DMS 273 treated with DMSO at 0.1 percent for 48 hours (cell line): ENCODE results near the gene ADGRL3.

Source experiments
- DNase-seq: peaks from one replicate; lab custom pipeline; 2025; lab: John Stamatoyannopoulos, UW

Gene ADGRL3

DNA sequence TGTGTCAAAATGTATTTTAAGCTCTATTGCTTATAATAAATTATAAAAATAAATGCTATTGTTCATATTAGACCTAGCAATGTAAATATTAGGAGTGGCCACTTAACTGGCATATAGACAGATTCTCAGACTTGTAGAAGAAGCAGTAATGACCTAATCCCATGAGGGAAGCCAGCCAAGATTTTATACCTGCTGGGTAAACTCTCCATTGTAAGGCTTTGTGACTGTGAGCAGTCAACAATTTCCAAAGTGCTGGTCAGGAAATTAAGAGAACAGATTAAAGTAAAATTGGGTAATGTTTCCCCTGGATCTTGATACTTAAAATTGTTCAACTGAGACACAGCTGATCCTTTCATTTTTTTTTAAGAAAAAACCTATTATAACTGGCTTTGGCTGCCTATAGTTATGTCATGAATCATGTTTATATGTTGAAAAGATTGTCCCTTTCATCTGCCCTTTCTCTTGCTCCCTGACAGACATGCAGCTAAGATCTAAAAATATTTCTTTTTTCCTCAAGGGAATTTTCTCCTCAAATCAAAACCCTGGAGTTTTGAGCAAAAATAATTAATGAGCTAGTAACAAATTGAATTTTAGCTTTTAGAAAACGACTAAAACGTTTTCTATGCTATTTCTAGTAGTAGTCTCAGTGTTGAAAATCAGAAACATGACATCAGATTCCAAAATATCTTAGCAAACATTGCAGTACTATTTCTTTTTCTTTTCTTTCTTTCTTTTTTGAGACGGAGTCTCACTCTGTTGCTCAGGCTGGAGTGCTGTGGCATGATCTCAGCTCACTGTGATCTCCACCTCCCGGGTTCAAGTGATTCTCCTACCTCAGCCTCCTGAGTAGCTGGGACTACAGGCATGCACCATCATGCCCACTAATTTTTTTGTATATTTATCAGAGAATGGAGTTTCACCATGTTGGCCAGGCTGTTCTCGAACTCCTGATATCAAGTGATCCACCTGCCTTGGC is 77.9 kb downstream of the ADGRL3 start:
- DNase-seq = no peak

DNA sequence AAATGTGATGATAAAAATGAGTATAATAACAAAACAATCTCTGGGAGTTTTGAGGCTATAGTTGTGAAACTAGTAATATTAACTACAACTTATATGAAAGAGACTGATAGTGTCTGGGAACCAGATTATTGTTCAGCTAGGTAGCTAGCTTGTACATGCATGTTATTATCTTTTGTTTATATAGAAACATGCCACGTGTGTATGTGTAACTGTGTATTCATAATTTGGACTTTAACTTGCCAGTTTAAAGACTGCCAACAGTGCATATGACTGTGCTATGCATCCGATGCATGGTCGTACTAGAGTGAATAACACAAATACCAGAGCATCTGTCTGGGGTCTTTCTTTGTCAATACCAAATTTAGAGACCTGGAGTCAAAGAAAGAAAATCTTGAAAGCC is 92.2 kb downstream of the ADGRL3 start:
- no peak for DNase-seq

DNA sequence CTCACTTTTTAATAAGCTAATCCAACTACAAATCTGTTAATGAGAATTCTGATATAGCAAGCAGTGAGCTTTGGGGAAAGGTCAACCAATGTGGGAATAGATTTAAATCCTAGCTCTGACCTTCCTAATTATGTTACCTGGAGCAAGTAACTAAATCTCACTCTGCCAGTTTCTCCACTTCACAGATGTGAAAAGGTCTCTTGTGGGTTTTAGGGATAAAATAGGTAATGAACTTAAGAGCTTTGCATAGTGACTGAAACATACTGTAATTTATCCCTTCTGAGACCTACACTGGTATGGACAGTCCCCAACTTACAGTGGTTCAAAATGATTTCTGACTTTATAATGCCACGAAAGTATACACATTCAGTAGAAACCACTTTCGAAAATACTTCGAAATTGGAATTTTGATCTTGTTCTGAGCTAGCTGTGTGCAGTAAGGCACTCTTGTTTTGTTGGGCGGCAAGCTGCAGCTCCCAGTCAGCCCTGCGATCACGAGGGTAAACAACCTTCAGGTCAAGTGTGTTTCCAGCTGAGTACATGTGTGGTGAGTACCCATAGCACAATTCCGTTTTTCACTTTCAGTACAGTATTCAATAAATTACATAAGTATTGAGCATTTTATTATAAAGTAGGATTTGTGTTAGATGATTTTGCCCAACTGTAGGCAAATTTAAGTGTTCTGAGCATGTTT is 93.7 kb downstream of the ADGRL3 start:
- no peak for DNase-seq

DNA sequence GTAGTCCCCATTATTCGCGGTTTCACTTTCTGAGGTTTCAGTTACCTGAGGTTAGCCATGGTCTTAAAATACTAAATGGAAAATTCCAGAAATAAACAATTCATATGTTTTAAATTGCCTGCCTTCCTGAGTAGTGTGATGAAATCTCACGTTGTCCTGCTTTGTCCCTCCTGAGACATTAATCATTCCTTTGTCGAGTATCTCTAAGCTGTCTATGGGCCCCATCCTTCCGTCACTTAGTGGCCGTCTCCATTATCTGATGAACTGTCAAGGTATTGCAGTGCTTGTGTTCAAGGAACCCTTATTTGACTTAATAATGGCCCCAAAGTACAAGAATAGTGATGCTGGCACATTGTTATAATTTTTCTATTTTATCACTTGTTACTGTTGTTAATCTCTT is 94.8 kb downstream of the ADGRL3 start:
- no peak for DNase-seq

DNA sequence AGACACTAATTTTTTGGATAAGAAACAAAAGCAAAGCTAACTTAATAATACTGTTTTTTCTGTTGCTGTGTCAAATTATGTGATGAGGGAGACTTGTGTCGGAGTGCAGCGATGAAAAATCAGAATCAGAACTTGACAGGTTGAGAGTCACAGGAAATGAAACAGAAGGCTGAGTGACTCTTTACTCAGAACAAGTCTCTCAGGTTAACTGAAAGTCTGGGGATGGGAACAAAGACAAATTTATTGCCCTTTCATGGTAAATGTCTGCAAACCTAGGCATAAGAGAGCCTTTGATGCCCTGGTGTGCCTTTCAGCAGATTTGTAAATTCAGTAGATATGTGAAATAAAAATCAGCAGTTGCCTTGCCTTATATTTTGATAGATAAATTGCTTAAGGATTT is 96.0 kb downstream of the ADGRL3 start:
- DNase-seq = no peak

DNA sequence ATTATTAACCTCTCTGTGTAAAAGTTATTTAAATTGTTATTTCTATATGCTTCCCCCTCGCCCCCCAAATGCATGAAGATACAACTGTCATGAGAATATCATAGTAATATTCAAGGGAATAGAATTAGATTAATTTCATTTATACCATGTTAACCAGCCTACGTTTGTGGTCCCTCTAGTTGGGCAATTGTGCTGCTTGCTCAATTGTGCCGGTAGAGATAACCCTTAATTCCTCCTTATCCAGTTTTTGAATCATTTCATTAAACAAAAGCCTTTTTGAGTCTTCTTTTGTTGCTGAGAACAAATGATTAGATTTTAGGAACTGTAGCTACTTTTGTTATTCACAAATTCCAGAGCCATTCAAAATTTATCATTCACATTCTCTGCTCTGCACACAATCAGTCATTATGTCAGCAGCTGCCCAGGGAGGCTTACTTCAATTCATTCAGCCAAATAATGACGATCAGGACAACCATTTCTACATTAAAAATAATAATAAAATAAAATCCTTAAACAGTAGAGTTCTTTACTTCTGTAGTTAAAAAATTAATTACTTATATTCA is 98.1 kb downstream of the ADGRL3 start:
- DNase-seq = no peak

DNA sequence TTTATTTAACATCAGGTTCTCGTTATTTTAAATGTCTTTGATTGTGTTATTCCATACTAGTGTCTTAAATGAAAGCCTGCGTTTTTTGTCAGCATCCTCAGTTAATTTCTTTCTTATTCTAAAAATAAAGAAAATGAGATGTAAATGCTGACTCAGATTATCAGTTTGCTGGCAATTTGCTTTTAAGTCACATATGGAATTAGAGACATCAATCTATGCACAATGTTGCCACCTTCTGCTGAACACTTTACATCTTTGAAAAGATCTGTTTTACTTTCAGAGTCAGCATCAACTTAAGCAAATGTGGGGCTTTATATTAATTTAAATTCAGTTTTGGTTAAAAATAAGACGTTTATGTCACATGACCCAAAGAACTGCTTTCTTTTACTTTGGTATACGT is 99.2 kb downstream of the ADGRL3 start:
- no peak for DNase-seq

DNA sequence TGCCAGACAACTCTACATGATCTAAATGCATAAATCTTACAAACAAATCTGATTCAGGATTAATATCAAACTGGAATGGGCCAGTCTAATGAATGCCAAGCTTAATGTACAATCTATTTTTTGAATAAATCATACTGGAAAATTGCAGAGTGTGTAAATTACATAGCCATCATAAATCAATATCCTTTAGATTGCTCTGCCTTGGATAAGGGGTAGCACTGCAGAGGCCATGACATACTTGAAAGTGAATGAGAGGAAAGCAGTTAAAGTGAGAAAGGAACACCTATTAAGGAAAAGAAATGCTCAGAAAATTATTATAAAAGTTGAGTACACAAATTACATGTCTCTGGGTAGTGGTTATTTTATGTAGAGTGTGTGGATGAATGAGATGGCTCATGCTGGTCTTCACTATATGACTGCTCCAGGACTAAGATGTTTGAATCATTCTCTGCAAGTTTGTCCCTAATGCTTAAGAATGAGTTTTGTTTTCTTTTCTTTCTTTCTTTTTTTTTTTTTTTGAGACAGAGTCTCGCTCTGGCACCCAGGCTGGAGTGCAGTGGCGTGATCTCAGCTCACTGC is 100.2 kb downstream of the ADGRL3 start:
- no peak for DNase-seq

DNA sequence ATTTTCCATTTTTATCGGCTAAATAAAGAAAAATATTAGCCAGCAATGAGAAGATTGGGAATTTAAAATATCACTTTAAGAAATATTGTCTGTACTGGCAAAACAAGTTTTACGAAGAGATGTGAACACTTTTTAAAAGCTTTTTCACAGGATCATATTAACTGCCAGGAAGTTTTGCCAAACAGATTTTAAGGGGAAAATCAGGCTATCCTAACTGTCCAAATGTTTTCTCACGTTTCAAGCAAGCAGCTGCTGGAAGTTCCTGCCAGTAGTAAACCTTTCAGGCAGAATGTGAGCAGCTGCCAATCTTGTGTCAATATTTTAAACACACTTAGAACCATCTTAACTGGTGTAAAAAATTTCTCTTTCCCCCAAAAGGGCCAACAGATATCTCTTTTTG is 101.1 kb downstream of the ADGRL3 start:
- DNase-seq = peak; percentile 5

DNA sequence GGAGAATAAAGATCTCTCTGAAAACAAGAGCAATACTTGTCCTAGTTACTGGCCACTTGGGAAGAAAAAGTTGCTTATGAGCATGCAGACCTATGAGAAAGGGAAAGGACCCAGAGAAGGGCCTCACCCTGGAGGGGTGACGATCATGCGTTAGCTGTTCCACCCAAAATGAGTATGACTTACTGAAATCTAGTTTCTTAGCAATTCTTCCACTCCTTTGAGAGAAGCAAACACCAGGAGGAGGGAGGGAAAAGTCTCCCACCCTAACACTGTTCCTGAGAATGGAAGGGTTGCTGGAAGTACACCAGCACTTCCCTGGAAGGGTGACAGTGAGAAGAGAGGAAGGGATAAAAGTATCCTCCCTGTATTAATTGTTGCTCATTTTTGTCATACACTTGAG is 107.9 kb downstream of the ADGRL3 start:
- no peak for DNase-seq

DNA sequence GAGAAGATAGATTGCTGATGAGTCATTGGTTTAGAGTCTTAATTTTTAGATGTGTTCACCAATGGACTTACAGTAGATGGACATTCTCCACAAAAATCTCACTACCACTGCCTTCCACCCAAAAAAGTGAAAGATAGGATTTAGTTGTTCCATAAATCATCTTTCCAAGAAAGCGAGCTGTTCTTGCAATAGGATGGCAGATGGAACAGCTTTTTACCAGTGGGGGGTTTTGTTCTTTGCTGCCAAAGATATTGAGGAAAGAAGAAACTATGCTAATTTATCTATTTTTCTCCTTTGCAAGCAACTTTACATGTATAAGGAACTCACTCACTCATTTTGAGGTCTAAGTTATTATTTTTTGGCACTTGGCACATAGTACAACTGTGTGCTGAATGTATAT is 109.5 kb downstream of the ADGRL3 start:
- no peak for DNase-seq

DNA sequence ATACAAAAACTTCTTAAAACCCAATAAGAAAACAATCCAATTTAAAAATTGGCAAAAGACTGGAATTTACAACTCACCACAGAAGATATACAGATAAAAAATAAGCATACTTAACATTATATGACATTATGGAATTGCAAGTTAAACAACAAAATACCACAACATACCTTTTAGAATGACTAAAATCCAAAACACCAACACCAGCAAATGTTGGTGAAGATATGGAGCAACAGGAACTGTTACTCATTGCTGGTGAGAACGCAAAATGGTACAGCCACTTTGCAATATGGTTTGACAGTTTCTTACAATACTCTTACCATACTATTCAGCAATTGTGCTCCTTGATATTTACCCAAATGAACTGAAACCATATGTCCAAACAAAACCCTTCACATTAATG is 112.4 kb downstream of the ADGRL3 start:
- DNase-seq = no peak

DNA sequence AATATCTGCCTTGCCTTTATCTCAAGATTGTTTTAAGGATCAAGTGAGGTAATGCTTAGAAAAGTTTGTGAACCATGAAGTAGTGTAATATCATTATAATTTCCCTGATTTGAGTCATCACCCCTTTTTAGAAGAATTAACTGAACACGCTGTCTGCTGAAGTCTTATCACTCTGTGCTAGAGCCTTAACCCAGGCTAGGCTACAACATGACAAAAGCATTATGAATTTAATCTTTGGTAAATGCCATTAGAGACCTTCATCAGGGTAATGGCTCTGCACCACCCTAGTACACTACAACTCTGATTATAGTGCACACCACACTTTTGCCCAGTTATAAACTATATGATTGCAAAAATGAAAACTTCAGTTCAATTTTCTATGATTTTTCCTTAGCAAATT is 118.3 kb downstream of the ADGRL3 start:
- no peak for DNase-seq

DNA sequence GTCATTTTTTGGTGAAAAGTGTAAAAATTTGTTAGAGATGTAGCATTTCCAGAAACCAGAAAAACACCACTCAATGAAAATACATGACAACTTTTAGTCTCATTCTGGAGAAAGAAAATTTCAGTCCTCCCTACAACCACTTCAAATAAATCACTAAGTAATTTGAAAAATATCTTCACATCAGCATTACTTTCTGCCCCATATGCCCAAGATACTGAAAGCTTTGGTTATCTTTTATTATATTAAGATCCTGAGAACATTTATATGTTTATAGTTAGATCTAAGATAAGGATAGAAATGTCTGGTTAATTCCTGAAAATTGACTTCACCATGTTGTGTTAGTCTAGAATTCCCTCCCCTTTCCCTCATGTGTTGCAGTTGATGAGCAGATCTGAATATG is 119.0 kb downstream of the ADGRL3 start:
- DNase-seq = no peak

DNA sequence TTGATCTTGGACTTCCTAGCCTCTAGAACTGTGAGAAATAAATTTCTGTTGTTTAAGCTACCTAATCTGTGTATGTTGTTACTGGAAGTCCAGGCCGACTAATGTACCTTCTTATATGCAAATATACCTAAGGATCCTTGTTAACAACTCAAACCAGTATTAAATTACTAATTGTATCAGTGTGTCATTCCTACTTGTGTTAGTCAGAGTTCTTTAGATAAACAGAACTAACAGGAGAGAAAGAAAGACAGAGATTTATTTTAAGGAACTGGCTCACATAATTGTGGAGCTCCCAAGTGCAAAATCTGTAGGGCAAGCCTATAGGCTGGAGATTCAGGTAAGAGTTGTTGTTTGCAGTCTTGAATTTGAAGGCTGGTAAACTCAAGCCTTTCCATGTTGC is 120.0 kb downstream of the ADGRL3 start:
- DNase-seq = no peak

DNA sequence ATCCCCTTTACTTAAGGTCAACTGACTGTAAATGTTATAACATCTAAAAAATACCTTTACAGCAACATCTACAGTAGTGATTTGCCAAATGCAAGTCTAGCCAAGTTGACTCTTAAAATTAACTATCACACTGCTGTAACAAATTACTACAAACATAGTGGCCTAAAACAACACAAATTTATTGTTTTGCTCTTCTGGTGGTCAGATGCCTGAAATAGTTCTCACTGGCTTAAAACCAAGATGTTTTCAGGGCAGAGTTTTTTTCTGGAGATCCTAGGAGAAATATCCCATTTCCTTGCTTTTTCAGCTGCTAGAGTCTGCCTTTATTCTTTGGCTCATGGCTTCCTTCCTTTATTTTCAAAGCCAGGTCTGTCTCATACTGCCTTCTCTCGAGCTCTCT is 120.5 kb downstream of the ADGRL3 start:
- DNase-seq = no peak

DNA sequence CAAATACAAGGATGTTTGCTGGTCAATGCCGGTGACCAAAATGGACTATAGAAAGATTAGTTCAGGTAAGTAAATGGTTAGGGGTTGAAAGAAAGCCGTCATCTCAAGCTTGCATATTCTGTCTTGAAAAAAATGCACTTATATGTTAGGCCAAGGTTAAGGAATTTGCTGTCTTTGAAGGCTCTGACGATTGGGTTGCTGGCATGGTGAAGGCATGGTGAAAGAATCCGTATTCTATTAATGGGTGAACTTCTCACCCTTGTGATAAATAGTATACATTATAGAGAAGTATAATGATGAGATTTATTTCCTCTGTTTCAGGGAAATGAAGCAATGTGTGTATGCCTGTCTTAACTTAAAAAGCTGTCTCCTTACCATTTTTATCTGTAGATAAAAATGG is 132.6 kb downstream of the ADGRL3 start:
- DNase-seq = no peak

DNA sequence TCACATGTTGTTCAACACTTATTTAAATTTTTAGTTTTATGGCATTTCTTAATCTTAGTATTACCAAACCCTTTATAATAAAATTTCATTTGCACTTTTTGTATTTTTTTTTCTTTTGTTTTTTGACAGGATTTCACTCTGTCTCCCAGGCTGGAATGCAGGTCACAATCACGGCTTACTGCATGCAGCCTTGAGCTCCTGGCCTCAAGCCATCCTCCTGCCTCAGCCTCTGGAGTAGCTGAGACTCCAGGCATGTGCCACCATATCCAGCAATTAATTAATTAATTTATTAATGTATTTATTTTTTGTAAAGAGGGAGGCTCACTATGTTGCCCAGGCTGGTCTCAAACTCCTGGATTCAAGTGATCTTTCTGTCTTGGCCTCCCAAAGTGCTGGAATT is 133.4 kb downstream of the ADGRL3 start:
- no peak for DNase-seq

DNA sequence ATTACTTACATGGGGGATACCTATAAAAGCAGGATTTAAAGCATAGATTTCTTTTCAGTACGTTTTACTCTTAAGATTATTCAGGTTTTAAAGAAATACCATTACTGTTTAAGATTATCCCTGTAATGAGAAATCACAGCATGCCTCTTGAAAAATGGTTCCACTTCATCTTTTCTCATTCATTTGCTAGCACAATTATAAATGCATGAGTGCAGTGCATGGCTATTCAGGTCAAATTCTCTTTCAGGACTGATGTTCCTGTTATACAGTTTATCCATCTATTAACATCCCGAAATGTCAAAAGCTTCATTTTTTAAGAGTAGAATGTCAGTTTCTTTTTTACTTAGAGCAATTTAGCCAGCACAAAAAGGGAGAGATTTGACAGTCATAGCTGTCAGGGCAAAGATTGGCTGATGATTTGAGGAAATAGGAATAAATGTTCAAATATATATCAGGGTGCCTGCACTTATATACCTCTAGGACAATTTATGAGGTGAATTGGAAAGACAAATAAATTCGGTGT is 135.2 kb downstream of the ADGRL3 start:
- DNase-seq = no peak

DNA sequence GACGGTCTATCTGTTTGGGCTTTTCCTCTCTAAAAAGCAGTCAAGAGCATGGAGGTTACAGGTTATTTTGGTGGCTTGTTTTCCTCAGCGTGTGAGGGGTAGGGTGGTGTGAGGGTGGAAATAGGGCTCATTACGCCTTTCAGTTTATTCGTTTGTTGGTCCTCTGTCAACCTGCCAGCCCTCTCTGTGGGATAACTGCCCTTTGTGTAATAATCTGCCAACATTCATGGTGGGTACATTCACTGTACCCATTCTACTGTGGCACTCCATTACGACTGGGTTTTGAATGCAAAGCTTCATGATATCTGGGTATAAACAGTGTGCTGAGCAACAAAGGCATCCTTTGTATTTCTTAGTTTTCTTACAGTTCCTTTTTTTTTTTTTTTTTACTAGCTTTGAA is 136.4 kb downstream of the ADGRL3 start:
- DNase-seq = no peak

DNA sequence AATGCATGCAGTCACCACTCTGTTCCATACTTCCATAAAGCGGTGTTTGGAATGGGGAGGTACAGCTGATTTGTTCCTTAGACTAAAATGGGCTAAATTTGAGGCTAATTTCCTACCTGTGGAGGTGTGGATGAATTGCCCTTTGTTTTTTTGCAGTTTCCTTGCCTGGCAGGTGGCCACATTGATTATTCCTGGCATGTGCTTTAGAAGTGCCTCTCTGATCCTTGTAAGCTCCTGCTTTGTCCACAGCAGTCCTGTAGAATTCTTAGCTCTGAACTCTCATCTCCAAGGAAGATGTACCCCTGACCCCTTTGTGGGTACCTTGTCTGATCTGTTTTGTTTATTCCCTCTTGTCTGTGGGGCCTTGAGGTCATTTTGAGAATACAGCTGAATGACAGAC is 136.8 kb downstream of the ADGRL3 start:
- DNase-seq = no peak

DNA sequence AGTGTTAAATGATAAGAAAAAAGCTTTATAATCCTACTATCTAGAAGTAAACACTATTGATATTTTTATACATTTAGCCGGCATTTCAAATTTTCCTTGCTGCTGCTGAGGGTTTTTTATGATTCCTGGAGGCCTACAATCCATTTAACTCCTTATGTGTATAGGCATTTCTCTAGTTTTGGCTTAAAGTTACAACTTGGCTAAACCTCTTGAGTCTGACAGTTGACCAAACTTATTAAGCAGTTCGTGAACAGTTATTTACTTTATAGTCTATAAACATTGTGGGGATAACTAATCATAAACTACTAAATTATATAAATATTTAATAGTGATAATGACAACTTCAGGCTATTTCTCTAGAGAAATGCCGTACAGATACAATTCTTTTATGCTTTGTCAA is 141.9 kb downstream of the ADGRL3 start:
- no peak for DNase-seq

DNA sequence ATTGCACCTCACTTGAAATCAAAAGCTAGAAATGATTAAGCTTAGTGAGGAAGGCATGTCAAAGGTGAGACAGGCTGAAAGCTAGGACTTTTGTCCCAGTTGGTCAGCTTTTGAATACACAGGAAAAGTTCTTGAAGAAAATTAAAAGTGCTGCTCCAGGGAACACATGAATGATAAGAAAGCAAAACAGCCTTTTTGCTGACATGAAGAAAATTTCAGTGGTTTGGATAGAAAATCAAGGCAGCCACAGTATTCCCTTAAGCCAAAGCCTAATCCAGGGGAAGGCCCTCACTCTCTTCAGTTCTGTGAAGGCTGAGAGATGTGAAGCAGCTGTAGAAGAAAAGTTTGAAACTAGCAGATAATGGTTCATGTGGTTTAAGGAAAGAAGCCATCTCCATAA is 150.8 kb downstream of the ADGRL3 start:
- no peak for DNase-seq
